GM11168 (cell line): ENCODE results near the gene LPCAT1.

Experiments used
- in situ Hi-C: fragments of 300-500 bp; cut with MboI; formaldehyde crosslinking; loops from one replicate; pipeline ENCODE4 v1.12.0; 2022; ENCODE audit warnings: low sequenced_read_pairs; ENCODE audit not compliant: unreplicated experiment

The LPCAT1 gene

DNA sequence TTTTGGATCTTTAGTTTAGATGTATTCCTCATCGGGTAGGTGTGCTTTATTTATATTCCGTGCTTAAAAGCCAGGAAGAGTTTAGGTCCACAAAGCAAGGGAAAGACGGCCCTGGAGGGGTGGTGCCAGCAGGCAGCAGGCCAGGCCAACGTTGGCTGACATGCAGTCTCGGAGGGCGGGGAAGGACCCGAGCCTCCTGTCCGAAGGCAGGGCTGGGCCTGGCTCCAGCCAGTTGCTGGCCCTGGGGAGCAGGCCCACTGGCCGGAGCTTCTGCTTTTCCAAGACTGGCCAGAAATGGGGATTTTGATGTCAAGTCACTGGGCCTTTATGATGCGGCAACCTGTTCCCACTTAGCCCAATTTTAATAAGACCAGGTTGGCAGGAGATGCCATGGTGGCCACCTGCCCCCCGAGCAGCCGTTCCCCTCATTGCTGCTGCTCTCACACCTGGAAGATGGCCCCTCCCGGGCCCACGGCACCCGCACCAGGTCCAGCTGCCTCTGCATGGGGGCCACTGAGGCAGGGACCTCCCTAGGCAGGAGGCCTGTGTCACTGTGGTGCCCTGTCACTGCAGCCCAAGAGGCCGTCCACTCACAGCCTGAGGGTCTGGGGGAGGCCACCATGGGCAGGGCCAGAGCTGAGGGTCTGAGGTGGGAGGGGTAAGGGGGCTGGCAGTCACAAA, 23.2 kb downstream of the LPCAT1 start:
- in situ Hi-C loops: no loop called here

DNA sequence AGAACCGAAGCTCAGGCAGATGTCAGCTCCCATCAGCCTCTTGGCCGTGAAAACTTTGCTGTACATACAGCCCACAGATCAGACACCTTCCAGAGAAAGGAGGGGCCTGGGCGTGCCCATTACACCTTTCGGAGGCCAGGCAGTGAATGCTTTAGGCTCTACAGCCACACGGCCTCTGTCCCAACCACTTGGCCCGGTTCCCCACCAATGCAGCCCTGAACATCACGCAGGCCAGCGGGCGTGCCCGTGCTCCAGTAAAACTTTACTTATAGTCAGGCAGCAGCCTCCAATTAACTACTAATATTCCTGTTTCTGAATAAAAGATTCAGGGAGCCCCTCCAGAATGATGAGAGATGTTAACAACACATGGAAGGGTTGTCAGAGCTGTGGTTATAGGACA, 23.9 kb downstream of the LPCAT1 start:
- in situ Hi-C loops: no loop called here

DNA sequence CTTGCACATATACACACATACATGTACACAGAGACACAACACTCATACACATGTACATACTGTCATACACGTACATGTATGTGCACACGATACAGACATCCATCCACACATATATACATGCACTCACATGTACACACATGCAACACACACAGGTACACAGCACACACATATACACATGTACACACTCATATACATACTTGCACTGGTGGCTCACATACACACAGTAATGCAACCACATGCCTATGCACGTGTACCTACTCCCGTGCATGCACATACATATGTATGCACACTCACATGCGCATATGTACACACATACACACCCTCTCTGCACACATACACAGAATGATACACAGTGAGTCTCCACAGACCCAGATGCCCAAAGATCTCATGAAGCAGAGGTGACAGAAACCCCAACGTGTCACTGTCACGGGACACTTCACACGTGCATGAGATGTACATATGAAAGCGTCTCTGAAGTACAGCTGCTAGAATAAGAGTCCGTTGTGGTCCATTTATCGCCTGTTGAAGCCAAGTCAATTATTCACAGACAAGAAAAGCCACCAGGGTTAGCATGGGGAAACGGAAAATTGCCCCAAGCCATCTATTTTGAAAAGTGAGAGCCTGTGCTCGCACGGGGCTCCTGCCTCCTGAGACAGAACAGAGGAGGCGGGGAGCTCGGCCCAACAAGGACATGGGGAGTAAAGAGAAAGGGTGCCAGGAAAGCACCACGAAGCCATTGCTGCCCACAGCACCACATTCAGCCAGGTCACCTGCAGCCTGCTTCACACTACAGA, 24.9 kb downstream of the LPCAT1 start:
- in situ Hi-C loops: no loop called here

DNA sequence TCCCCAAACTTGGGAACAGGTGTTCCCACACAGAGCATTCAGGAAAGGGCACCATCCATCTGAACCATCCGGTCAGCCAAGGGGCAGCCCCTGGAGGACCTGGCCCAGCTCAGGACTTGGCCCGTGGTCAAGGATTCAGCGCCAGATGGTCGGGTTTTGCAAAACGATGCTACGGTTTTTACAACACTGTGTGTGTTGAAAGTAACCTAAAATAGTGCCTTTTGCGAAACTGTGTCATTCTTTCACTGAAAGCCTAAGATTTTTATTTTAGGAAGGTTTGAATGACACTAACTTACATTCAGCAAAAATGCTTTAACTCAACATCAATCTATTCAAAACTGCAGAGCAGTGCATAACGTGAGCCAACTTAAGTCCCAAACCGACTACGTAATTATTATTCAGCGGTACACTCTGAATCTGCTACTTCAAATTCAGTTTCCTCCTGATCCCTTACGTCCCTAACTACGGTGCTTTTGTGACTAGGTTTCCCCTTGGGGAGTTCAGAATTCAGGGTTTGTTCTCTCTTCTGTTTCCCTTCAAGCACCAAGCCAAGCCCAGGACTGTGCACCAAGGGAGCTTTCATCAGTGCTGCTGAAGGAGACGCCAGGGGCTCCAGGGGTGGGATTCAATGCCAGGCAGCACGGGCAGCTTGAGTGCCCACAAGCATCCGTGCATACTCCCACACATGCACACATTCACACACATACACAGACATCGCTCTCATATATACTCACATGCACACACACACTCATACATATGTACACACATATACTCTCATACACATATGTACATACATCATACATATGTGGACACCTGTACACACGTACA, 25.8 kb downstream of the LPCAT1 start:
- in situ Hi-C loops: no loop called here

DNA sequence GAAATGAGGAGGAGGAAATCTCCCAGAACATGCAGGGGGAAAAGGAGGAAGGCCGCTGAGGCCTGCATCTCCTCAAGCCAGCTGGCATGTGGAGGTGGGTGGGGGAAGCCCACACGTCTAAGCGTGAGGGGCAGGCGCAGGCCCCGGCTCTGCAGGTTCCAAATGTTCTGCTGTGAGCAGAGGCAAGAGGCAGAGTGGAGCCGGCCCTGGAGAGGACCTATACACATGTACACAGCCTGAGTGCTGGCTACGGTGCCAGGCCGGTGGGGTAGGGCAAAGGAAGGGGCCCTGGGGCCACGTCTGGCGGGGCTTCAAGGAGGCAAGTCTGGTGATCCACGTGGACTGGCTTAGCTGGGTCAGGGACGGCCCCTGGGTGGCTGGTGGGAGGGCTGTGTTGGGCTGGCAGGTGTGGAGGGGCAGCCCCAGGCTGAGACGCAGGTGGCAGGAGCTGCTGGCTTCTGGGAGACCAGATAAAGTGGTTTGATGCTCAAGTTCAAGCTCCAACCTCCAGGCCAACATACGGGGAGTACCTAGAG, 26.4 kb downstream of the LPCAT1 start:
- in situ Hi-C loops: no loop called here

DNA sequence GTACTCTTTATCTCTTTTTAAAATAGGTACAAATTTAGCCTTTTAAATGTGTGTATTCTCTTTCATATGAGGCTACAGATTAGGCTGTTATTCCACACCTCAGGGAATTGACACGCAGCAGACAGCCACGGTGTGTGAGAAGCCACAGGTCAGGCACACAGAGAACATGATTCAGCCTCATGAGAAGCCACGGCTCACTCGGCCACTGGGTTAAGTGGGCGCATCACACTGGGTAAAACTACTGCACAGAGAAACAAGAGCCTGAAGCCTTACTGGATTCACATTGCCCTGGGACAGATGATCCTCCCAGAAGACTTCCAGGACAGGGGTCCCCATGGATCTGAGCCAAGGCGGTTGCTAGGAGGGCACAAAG, 28.2 kb downstream of the LPCAT1 start:
- in situ Hi-C loops: no loop called here

DNA sequence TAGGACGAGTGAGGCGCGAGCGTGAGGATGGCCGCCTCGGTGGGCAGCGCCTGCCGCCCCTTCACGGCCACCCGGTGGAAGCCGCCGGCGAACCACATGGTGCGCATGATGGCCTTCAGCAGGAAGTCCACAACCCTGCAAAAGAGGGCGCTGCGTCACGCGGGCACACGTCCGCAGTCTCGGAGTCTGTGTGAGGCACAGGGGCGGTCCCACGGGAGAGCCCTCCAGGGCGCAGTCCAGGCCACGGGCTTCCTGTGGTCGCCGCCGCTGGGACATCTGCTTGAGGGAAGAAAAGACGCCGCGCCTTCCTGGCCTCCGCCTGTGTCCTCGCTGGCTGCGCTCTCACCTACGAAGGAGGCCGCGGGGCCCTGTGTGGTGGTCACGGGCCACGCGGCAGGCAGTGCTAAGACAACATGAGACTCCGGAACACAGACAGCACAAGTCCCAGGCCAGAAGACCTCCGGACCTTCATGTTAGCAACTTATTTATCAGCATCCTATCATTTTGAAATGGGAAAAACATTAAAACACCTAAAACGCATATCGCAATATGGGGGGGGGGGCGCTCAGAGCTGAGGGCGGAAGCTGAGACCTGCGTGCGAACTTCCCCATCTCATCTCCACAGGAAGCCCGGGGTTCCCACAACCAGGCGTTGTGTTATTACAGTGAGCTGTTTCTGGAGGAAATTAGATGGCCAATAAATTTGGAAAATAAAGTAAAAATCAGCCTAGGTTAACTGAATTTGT, 28.8 kb downstream of the LPCAT1 start:
- in situ Hi-C loops: no loop called here

DNA sequence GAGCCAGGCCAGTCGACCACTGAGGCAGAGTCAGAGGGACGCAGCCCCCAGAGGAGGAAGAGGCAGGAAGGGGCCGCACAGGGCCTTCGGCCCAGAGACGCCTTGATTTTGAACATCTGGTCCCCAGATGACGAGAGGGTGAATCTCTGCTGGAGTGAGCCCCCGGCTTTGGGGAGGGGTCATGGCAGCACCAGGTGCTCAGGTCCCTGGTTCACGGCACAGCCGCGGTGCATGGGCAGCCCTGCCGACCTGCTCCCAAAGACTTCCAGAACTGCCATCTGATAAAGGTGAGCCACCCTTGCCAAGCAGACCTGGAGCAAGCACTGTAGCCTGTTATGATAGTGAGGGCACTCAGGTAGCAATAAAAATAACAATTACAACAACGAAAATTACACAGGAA, 29.8 kb downstream of the LPCAT1 start:
- in situ Hi-C loops: no loop called here

DNA sequence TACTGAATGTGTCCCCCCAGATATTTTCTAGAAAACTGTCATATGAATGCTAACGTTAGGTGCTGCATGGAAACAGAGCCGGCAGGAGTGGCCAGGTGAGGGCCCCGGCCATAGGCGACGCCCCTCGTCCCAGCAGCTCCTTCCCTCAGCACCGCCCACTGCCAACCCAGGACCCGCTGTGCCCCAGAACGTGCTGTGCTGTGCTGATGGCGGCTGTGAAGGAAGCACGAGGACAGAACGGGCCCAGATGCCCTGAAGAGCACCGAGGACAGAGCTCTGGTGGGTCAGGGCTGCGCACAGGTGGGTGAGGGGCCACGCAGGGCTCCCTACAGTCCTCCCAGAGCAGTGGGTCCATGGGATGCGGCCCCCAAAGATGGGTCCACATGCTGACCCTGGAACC, 30.3 kb downstream of the LPCAT1 start:
- in situ Hi-C loops: no loop called here

DNA sequence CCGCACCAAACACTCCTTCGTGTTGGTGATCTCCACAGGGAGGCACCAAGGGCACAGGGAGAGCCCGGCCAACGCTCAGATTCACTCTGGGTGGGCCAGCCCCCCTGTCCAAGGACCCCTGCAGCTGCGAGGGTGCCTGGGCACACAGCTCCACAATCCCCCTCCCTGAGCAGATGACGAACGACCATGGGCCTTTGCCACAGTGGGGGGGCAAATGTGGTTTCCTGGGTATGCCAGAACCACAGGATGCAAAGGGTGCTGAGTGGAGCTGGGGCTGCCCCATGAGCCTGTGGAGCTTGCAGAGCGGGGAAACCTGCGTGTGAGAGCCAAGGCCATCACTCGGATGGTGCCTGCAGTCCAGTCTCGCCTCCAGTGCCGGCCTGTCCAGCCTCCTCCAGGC, 31.0 kb downstream of the LPCAT1 start:
- in situ Hi-C loops: no loop called here

DNA sequence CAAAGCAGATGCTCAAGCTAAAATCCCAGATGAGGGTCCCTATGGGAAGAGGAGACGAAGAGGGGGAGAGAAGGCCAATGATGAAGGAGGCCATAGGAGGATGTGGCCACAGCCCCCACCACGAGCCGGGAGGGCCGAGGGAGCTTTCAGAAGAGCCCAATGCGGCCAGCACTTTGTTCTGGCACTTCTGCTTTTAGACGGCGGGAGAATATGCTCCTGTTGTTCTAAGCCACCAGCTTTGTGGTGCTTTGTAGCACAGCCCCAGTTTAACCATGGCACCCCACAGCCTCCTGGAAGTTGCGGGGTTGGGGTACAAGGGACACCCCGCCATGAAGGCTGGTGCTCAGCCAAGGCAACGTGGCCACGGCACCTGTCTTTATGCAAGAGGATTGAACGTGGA, 33.4 kb downstream of the LPCAT1 start:
- in situ Hi-C loops: no loop called here

DNA sequence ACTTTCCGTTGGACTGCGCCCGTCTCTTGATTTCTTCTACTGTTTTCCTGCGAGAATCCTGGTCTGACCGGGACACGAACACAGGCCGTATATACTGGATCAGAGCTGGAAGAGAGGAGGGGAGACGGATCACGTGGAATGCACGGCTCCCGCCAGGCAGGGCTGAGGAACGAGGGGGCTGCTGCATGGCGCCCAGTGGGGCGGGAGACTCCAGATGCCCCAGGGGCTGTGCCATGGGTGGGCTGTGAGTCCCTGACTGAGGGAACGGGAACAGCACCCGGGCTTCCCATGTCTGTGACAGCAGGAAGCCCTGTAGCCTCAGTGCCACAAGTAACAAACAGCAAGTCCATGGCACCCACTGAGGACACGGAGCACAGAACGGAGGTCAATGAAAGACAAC, 34.0 kb downstream of the LPCAT1 start:
- in situ Hi-C loops: loop anchor here (10.0 kb wide), 1 partner anchor 155 kb away; no protein-coding TSS in a partner anchor

DNA sequence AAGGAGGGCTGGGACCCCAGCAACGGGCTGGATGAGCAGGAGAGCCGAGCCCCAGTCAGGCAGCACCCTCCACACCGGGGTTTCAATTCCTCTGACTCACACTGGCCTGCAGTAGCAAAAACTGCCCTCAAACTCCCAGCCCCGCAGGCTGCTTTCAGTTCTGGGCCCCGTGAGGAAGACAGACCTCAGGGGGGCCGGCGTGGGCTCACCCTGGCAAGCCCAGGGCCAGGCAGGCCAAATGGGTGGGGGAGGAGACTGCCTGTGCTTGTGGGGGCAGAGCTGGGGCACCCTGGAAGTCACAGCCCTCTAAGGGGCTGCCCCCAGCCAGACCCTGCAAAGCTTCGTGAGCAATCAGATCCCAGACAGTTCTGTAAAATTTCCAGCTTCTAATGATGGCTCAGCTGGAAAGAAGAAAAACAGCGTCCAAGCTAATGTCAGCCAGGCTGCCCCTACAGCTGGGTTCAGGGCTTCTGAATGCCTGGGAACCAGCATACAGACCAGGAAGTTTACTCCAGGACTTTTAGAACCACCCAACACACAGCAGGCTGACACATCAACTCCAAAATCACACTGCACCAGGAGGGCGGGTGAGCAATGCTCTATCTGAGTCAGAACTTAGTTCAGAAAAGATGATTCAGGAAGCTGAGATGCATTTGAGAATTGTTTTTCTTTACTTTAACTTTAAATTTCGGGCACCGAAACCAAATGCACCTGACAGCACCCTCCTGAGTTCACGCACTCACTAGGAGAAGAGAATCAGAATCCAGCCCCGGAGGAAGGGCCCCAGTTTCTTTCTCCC, 34.7 kb downstream of the LPCAT1 start:
- in situ Hi-C loops: loop anchor here (10.0 kb wide), 1 partner anchor 156 kb away; no protein-coding TSS in a partner anchor

DNA sequence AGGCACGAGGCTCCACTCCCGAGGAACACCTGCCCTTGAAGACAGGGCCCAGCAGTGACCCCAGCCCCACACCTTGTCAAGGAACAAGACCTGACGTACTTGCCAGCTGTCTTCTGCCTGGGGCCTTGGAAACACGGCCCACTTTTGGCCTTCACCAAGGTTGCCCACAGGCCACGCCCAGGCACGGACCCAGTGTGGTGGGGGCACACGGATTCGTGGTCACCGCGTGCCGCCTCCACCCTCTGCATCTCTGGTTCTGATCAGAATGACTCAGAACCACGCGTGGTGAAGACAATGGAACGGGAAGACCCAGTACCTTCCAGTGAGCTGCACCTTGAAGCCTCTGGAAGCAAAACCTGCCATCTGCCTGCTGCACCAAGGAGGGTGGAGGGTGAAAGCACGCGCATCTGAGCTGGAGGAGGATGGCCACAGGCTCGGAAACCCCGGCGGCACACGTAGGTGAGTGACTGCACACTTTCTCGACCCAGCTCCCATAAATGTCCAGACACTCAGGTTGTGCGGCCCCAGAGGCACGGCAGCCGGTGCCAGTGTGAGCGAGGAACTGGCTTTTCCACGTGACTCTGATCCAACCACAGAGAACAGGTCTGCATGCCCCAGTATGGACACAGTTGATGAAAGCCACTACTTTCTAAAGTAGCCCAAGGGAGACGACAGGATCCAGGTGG, 36.5 kb downstream of the LPCAT1 start:
- in situ Hi-C loops: loop anchor here (10.0 kb wide), 1 partner anchor 158 kb away; no protein-coding TSS in a partner anchor

DNA sequence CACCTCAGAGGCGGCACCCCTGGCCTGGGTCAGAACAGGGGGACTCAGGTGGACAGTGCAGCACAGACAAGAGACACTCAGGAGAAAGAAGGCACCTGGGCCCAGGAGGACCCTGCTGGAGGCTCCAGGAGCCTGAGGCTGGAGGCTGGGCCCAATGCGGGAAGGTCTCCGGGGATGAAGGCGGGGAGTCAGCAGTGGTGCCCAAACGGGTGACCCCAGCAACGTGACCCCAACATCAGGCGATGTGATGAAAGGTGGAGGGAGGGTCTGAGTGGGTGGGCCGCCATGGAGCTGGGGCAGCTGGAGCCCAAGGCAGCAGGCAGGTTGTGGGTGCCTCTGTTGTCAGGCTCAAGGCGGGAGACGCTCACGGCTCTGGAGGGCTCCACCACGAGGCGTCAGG, 37.5 kb downstream of the LPCAT1 start:
- in situ Hi-C loops: loop anchor here (10.0 kb wide), 1 partner anchor 159 kb away; no protein-coding TSS in a partner anchor

DNA sequence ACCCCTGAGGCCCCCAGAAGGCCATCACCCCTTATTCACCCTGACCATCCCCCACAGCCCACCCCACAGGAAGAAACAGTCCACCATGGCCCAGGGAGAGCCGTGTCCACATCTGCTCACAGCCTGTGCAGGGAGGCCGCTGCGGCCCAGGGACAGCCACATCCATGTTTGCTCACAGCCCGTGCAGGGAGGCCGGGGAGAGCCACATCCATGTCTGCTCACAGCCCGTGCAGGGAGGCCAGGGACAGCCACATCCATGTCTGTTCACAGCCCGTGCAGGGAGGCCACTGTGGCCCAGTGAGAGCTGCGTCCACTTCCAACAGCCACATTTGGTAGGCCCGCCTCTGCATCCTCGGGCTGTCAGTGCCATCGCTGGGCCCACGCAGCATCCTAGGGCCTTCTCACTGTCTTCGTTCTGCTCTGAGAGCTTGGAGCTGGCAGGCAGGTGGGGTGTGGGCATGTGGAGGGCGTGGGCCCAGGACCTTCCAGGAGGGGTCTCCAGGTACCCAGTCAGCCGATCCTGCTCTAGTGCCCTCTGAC, 38.1 kb downstream of the LPCAT1 start:
- in situ Hi-C loops: loop anchor here (10.0 kb wide), 1 partner anchor 159 kb away; no protein-coding TSS in a partner anchor

DNA sequence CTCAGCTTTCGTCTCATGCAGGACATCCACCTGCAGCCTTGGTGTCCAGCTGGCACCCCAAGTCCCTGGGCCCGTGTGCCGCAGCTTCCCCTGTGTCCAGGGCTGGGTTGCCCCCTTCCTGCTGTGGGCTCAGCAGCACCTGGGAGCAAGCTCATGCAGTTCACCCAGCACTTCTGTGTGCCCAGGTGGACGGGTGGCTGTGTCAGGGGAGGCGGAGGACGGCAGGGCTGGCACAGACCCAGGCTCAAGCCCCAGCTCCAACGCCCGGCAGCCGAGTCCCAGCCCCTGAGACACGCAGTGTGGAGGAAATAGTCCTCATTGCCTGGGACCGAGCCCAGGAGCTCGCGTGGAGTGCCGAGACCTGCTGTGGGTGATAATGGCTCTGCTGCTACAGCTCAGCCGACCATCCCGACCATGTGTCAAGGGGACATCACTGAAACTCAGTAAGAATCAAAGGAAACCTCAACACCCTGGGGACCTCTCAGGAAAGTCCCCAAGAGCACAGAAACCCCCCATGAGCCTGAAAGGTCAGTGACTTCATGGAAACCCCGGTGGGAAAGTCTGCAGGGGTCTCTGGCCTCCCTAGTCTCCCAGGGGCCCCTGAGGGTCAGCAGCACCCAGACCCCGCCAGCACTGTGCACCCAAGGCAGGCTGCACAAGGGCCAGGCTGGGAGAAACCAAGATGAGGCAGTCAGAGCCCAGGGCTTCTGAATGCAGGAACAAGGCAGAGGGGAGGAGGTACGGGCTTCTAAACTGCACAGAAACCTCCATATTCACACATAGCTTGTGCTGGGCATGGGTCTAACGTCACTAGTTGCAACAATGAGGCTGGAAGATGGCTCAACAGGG, 38.8 kb downstream of the LPCAT1 start:
- in situ Hi-C loops: loop anchor here (10.0 kb wide), 1 partner anchor 160 kb away; no protein-coding TSS in a partner anchor
